T1000 (cell line): ENCODE results near the gene CMSS1.

Experiments used
- DNase-seq: peaks from one replicate; lab custom pipeline; 2025; ENCODE audit warnings: mixed read lengths; lab: John Stamatoyannopoulos, UW

Gene CMSS1

GRCh38 chr3:99903869-99904268 lies 86.2 kb downstream of the CMSS1 start:
- DNase-seq, result no peak

- DNase-seq, result no peak
These were observed 90.4 kb downstream of the CMSS1 start for GRCh38 chr3:99907959-99908544.

- no peak for DNase-seq
These were observed 92.2 kb downstream of the CMSS1 start for GRCh38 chr3:99909714-99910495.

GRCh38 chr3:99910752-99911290 lies 93.2 kb downstream of the CMSS1 start:
- no peak for DNase-seq

GRCh38 chr3:99911433-99911832 lies 93.8 kb downstream of the CMSS1 start:
- no peak for DNase-seq

GRCh38 chr3:99915906-99916432 lies 98.3 kb downstream of the CMSS1 start:
- DNase-seq, result no peak

- DNase-seq, result no peak
These were observed 101.1 kb downstream of the CMSS1 start for GRCh38 chr3:99918715-99919114.

GRCh38 chr3:99919694-99920093 lies 102.0 kb downstream of the CMSS1 start:
- DNase-seq, result no peak

- DNase-seq, result no peak
These were observed 103.1 kb downstream of the CMSS1 start for GRCh38 chr3:99920481-99921376.

- DNase-seq, result no peak
These were observed 103.7 kb downstream of the CMSS1 start for GRCh38 chr3:99921377-99921695.

GRCh38 chr3:99921986-99922385 lies 104.3 kb downstream of the CMSS1 start:
- no peak for DNase-seq

- no peak for DNase-seq
These were observed 106.2 kb downstream of the CMSS1 start for GRCh38 chr3:99923873-99924272.

- peak; percentile 15 for DNase-seq
These were observed 108.0 kb downstream of the CMSS1 start for GRCh38 chr3:99925584-99926230.

GRCh38 chr3:99927671-99928457 lies 110.2 kb downstream of the CMSS1 start:
- DNase-seq, result no peak

GRCh38 chr3:99928771-99929744 lies 111.4 kb downstream of the CMSS1 start:
- no peak for DNase-seq

- peak; percentile 11 for DNase-seq
These were observed 112.1 kb downstream of the CMSS1 start for GRCh38 chr3:99929745-99930139.

- no peak for DNase-seq
These were observed 113.4 kb downstream of the CMSS1 start for GRCh38 chr3:99931059-99931458.

GRCh38 chr3:99933971-99934750 lies 116.5 kb downstream of the CMSS1 start:
- no peak for DNase-seq
